Endothelial cell (in vitro differentiated cells): ENCODE data around the gene SCRN1. TPM values are rescaled to one million over a fixed set of nuclear protein-coding genes. Genes with fewer than 3 reads are reported as not detected.

Experiments
- DNase-seq: peaks from one replicate; pipeline ENCODE4 v3.0.0; 2021; ENCODE audit warnings: low spot score
- H3K27ac Mint-ChIP-seq: one replicate; pipeline ENCODE4 v1.8.0; 2021; ENCODE audit warnings: mixed read lengths, inconsistent platforms; ENCODE audit not compliant: unreplicated experiment
- H3K27me3 Mint-ChIP-seq: one replicate; pipeline ENCODE4 v1.8.0; 2021; ENCODE audit warnings: mild to moderate bottlenecking, moderate library complexity, mixed read lengths, inconsistent platforms; ENCODE audit not compliant: unreplicated experiment
- H3K36me3 Mint-ChIP-seq: one replicate; pipeline ENCODE4 v1.8.0; 2021; ENCODE audit warnings: mild to moderate bottlenecking, low read depth, mixed read lengths, inconsistent platforms; ENCODE audit not compliant: unreplicated experiment
- H3K4me1 Mint-ChIP-seq: one replicate; pipeline ENCODE4 v1.8.0; 2021; ENCODE audit warnings: mild to moderate bottlenecking, mixed read lengths, inconsistent platforms; ENCODE audit not compliant: unreplicated experiment
- H3K4me3 Mint-ChIP-seq: one replicate; pipeline ENCODE4 v1.8.0; 2021; ENCODE audit warnings: mild to moderate bottlenecking, mixed read lengths, inconsistent platforms; ENCODE audit not compliant: unreplicated experiment
- H3K9me3 Mint-ChIP-seq: one replicate; pipeline ENCODE4 v1.8.0; 2021; ENCODE audit warnings: mixed read lengths, inconsistent platforms; ENCODE audit not compliant: unreplicated experiment
- CTCF ChIP-seq: fragments of 200-600 bp; sonication (generic); IDR thresholded peaks from one replicate; pipeline ENCODE4 v1.5.0; 2021; ENCODE audit warnings: antibody characterized with exemption; ENCODE audit not compliant: unreplicated experiment
- total RNA-seq: library from RNA; stranded (reverse); fragmentation: NEBNext Ultra II Directional; extraction: Animal tissue kit (Norgen Biotek cat#: 25700); gene quantifications from one replicate; pipeline ENCODE4 v1.2.1, GENCODE V29; 2021; ENCODE audit not compliant: unreplicated experiment

SCRN1 gene
- total RNA-seq, 1 donor from 2014 or later: 64.4 TPM

- H3K4me1 Mint-ChIP-seq: peaks cover 9% of the 10 kb centered on the region
- no peaks in the 10 kb centered on the region for H3K36me3 Mint-ChIP-seq
- peaks cover 5% of the 10 kb centered on the region for H3K27me3 Mint-ChIP-seq
- DNase-seq: no peak
- no peak overlapping the region for H3K4me3 Mint-ChIP-seq
- TF ChIP-seq CTCF: no peak
- H3K9me3 Mint-ChIP-seq: no peaks in the 10 kb centered on the region
- no peak overlapping the region for H3K27ac Mint-ChIP-seq
Observed at GRCh38 chr7:29882481-29882880, 107.1 kb downstream of the SCRN1 start.

- DNase-seq: peak; percentile 43
- no peaks in the 10 kb centered on the region for H3K9me3 Mint-ChIP-seq
- no peak for TF ChIP-seq CTCF
- H3K27me3 Mint-ChIP-seq: peaks cover 5% of the 10 kb centered on the region
- H3K4me1 Mint-ChIP-seq: peaks cover 11% of the 10 kb centered on the region
- H3K27ac Mint-ChIP-seq: no peak overlapping the region
- no peaks in the 10 kb centered on the region for H3K36me3 Mint-ChIP-seq
- no peak overlapping the region for H3K4me3 Mint-ChIP-seq
Observed at GRCh38 chr7:29881724-29882123, 107.9 kb downstream of the SCRN1 start.

- no peak for DNase-seq
- peaks cover 11% of the 10 kb centered on the region for H3K4me1 Mint-ChIP-seq
- H3K27me3 Mint-ChIP-seq: peaks cover under 1% of the 10 kb centered on the region
- H3K27ac Mint-ChIP-seq: no peak overlapping the region
- H3K36me3 Mint-ChIP-seq: no peaks in the 10 kb centered on the region
- no peak overlapping the region for H3K4me3 Mint-ChIP-seq
- no peak for TF ChIP-seq CTCF
- H3K9me3 Mint-ChIP-seq: no peaks in the 10 kb centered on the region
Observed at GRCh38 chr7:29879609-29880008, 110.0 kb downstream of the SCRN1 start.

- Mint-ChIP-seq H3K36me3 (no peaks in the 10 kb centered on the region), H3K27ac (no peak overlapping the region), H3K9me3 (no peaks in the 10 kb centered on the region), H3K4me3 (no peak overlapping the region), H3K4me1 (peaks cover 11% of the 10 kb centered on the region), H3K27me3 (no peaks in the 10 kb centered on the region)
- peak; percentile 67 for TF ChIP-seq CTCF
- no peak for DNase-seq
Observed at GRCh38 chr7:29878081-29878688, 111.4 kb downstream of the SCRN1 start.

GRCh38 chr7:29877196-29877595 is 112.4 kb downstream of the SCRN1 start:
- Mint-ChIP-seq H3K27ac (no peak overlapping the region), H3K27me3 (no peaks in the 10 kb centered on the region), H3K4me1 (peaks cover 12% of the 10 kb centered on the region), H3K36me3 (no peaks in the 10 kb centered on the region), H3K9me3 (no peaks in the 10 kb centered on the region), H3K4me3 (no peak overlapping the region)
- DNase-seq: no peak
- no peak for TF ChIP-seq CTCF
